Lower leg skin (tissue), 3 donors: ENCODE results near the gene OR2B6.

Experiments
- POLR2A ChIP-seq, 2 donors: fragments of 450-650 bp; IDR thresholded peaks; one replicate each; pipeline ENCODE4 v1.6.1; 2016 to 2017; ENCODE audit warnings: antibody characterized with exemption in 2 of 2, mild to moderate bottlenecking in 1 of 2, moderate library complexity in 1 of 2
- TF ChIP-seq, protein P1 (sequence below), 3 donors: fragments of 450-650 bp; IDR thresholded peaks; one replicate each; pipeline ENCODE4 v1.5.1; 2016; ENCODE audit warnings: antibody characterized with exemption in 3 of 3, mild to moderate bottlenecking in 3 of 3, moderate library complexity in 2 of 3

DNA sequence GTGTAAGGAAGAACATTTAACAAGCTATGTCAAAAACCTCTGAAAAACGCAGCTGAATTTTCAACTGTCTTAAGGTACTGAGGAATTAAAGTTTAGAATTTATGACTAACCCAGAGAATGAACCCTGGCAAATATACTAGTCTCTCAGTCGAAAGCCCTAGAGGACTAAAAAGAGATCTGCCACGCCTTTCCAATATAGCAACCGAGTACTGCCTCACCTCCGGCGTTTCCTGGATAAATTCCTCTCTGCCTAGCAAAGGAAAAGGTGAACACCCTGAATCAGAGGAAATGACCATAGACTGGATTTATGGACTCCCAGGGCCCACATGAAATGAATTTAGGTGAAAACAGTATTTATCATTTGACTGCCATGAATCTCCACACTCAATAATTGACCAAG, 32.9 kb upstream of the OR2B6 start:
- TF ChIP-seq, protein P1, sequence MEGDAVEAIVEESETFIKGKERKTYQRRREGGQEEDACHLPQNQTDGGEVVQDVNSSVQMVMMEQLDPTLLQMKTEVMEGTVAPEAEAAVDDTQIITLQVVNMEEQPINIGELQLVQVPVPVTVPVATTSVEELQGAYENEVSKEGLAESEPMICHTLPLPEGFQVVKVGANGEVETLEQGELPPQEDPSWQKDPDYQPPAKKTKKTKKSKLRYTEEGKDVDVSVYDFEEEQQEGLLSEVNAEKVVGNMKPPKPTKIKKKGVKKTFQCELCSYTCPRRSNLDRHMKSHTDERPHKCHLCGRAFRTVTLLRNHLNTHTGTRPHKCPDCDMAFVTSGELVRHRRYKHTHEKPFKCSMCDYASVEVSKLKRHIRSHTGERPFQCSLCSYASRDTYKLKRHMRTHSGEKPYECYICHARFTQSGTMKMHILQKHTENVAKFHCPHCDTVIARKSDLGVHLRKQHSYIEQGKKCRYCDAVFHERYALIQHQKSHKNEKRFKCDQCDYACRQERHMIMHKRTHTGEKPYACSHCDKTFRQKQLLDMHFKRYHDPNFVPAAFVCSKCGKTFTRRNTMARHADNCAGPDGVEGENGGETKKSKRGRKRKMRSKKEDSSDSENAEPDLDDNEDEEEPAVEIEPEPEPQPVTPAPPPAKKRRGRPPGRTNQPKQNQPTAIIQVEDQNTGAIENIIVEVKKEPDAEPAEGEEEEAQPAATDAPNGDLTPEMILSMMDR (IDR thresholded peaks at IDR 0.05) = no peak
- TF ChIP-seq POLR2A (IDR thresholded peaks at IDR 0.05) = no peak
